K562 (cell line): Measurements from ENCODE around the gene PHF21B. TPM values are rescaled to one million over a fixed set of nuclear protein-coding genes. Genes with fewer than 3 reads are reported as not detected.

Experiments
- ATAC-seq: fragments of 200-7000 bp; cut with Tn5 transposase; 3 replicates; pipeline ENCODE4 v1.9.1; 2020; ENCODE audit warnings: moderate library complexity
- BruUV-seq: library from RNA; stranded (reverse); fragments of 400-500 nt; replicated peaks from 2 replicates; lab custom pipeline; 2021; lab: Mats Ljungman, UMichigan
- CTCF ChIA-PET: fragments of 300-600 bp; formaldehyde crosslinking; extraction: SDS; loops from one replicate; lab custom pipeline; 2021; ENCODE audit warnings: low intra/inter-chr PET ratio; lab: Yijun Ruan, JAX
- POLR2A ChIA-PET: fragments of 300-600, 350-650 bp; sonication (Branson Sonifier 250); formaldehyde crosslinking; extraction: SDS; loops from one replicate; lab custom pipeline; 2021; ENCODE audit warnings: antibody characterized with exemption, inconsistent platforms; lab: Yijun Ruan, JAX
- DNase-seq, 4 experiments: peaks; one replicate each; pipeline versions ENCODE4 v3.0.0 to v3.0.0-alpha.2; 2011 to 2018; ENCODE audit warnings: low spot score in 3 of 4, mixed read lengths in 3 of 4; ENCODE audit errors: extremely low read depth in 1 of 4
- FAIRE-seq: peaks from 2 replicates; lab custom pipeline; 2011; peaks lifted over from hg19 to GRCh38; lab: Jason Lieb, UNC
- H2AFZ ChIP-seq: 2 replicates; pipeline ENCODE4 v1.6.0; 2011; ENCODE audit warnings: low read depth, low read length, control low read depth, inconsistent platforms
- H3K27ac ChIP-seq: fragments of 200-600 bp; 3 replicates; pipeline ENCODE4 v1.8.0; 2011; ENCODE audit warnings: low read depth, mild to moderate bottlenecking, control low read depth, inconsistent platforms, low read length, moderate library complexity, mixed read lengths; ENCODE audit errors: extremely low read depth
- H3K27me3 ChIP-seq, 2 experiments: fragments of 300-600 bp in 1 of 2; 2 replicates in 1 of 2; 3 replicates in 1 of 2; pipeline versions ENCODE4 v1.6.0 to v1.8.0; 2011; ENCODE audit warnings: inconsistent platforms in 2 of 2, low read length in 2 of 2, mild to moderate bottlenecking in 1 of 2, mixed read lengths in 1 of 2, moderate library complexity in 1 of 2; ENCODE audit not compliant: control insufficient read depth in 2 of 2, insufficient read depth in 2 of 2
- H3K36me3 ChIP-seq: fragments of 300-600 bp; 3 replicates; pipeline ENCODE4 v1.8.0; 2011; ENCODE audit warnings: mild to moderate bottlenecking, low read length, inconsistent platforms; ENCODE audit not compliant: control insufficient read depth, insufficient read depth
- H3K4me1 ChIP-seq, 2 experiments: fragments of 200-600 bp in 1 of 2; replicated peaks in 1 of 2; 2 replicates in 1 of 2; 3 replicates in 1 of 2; pipeline versions ENCODE4 v1.5.1 to v1.8.0; 2011; ENCODE audit warnings: inconsistent platforms in 2 of 2, low read length in 2 of 2, mild to moderate bottlenecking in 1 of 2, mixed read lengths in 1 of 2, moderate library complexity in 1 of 2; ENCODE audit not compliant: control insufficient read depth in 2 of 2, insufficient read depth in 2 of 2
- H3K4me2 ChIP-seq: 2 replicates; pipeline ENCODE4 v1.6.1; 2011; ENCODE audit warnings: low read length, control low read depth, inconsistent platforms, mixed read lengths; ENCODE audit not compliant: insufficient read depth
- H3K4me3 ChIP-seq: fragments of 200-600 bp; sonication (generic), shearing (Covaris generic); 2 replicates; pipeline ENCODE4 v1.5.1; 2016; ENCODE audit warnings: control low read depth, inconsistent platforms
- H3K79me2 ChIP-seq: fragments of 200-600 bp; 3 replicates; pipeline ENCODE4 v1.8.0; 2011; ENCODE audit warnings: low read length, inconsistent platforms; ENCODE audit not compliant: control insufficient read depth, insufficient read depth
- H3K9ac ChIP-seq, 2 experiments: 2 replicates each; pipeline versions ENCODE4 v1.6.0 to v1.6.1; 2011; ENCODE audit warnings: low read depth in 2 of 2, low read length in 2 of 2, control low read depth in 1 of 2, inconsistent platforms in 1 of 2, mild to moderate bottlenecking in 1 of 2, mixed read lengths in 1 of 2; ENCODE audit not compliant: insufficient read depth in 1 of 2
- H3K9me1 ChIP-seq: one replicate; pipeline ENCODE4 v1.6.0; 2011; ENCODE audit warnings: inconsistent platforms, mild to moderate bottlenecking, low read length, moderate library complexity; ENCODE audit not compliant: control insufficient read depth, insufficient read depth
- H3K9me3 ChIP-seq: replicated peaks from 2 replicates; pipeline ENCODE4 v1.5.1; 2011; ENCODE audit warnings: low read depth, low read length, inconsistent platforms; ENCODE audit not compliant: control insufficient read depth, insufficient read depth
- H4K20me1 ChIP-seq: replicated peaks from 2 replicates; pipeline ENCODE4 v1.6.1; 2011; ENCODE audit warnings: low read length, inconsistent platforms, mixed read lengths; ENCODE audit not compliant: control insufficient read depth, insufficient read depth
- ATF1 ChIP-seq, 2 experiments: fragments of 450-650 bp in 1 of 2; IDR thresholded peaks; 2 replicates each; pipeline ENCODE4 v1.6.1; 2016; ENCODE audit warnings: missing compliant biosample characterization in 1 of 2, missing genetic modification characterization in 1 of 2
- EGR1 ChIP-seq: fragments of 450-650 bp; conservative IDR thresholded peaks from 2 replicates; pipeline ENCODE4 v1.6.1; 2017; ENCODE audit warnings: mild to moderate bottlenecking
- FOXK1 ChIP-seq: sonication (generic); formaldehyde crosslinking; IDR thresholded peaks from 2 replicates; pipeline ENCODE4 v1.8.0; 2022; ENCODE audit warnings: missing genetic modification reagents, mild to moderate bottlenecking, borderline replicate concordance
- MYNN ChIP-seq, 2 experiments: sonication (generic); formaldehyde crosslinking in 1 of 2; IDR thresholded peaks; 2 replicates each; pipeline versions ENCODE4 v1.5.0 to v1.6.1; 2016 to 2020; ENCODE audit warnings: antibody characterized with exemption in 1 of 2, missing genetic modification reagents in 1 of 2
- NFE2 ChIP-seq: IDR thresholded peaks from 2 replicates; pipeline ENCODE4 v1.6.1; 2014; ENCODE audit warnings: antibody characterized with exemption, low read depth
- ZNF778 ChIP-seq: fragments of 450-650 bp; formaldehyde crosslinking; IDR thresholded peaks from 2 replicates; pipeline ENCODE4 v1.4.0; 2020; ENCODE audit warnings: mild to moderate bottlenecking, moderate library complexity
- WGBS: fragments of 100-300 bp; shearing (Covaris generic); methylation state at CpG from one replicate; pipeline ENCODE4 v1.1.6; 2016; ENCODE audit warnings: low coverage, mixed read lengths; ENCODE audit not compliant: insufficient coverage; ENCODE audit errors: missing lambda C conversion rate; 5-methylcytosine and 5-hydroxymethylcytosine counted together
- in situ Hi-C: fragments of 300-500 bp; cut with MboI; formaldehyde crosslinking; loops from 4 replicates; pipeline ENCODE4 v1.15.0; 2018; ENCODE audit warnings: inconsistent platforms, mixed read lengths
- intact Hi-C: fragments of 100-400 bp; cut with micrococcal nuclease; formaldehyde crosslinking; loops from 2 replicates; pipeline ENCODE4 v1.14.2; 2022
- polyA plus RNA-seq, 8 experiments: library from polyadenylated mRNA; depleted of rRNA in 4 of 8; stranded (reverse) in 5 of 8; unstranded in 3 of 8; fragments of >200 nt; fragmentation: Nextera tagmentation in 2 of 8; fragmentation: Illumina TruSeq in 1 of 8; extraction: Ambion mirVana in 2 of 8; extraction: Trizol in 1 of 8; gene quantifications; 2 replicates each; pipeline versions ENCODE4 v1.2.1 to v1.2.3, GENCODE V29; 2011 to 2014; ENCODE audit warnings: inconsistent platforms in 1 of 8, missing spikeins in 1 of 8
- total RNA-seq, 7 experiments: library from RNA; depleted of rRNA in 6 of 7; stranded (reverse); fragments of >200 nt in 6 of 7; fragmentation: Illumina TruSeq in 2 of 7; extraction: Trizol in 2 of 7; gene quantifications; 2 replicates each; pipeline versions ENCODE4 v1.2.1 to v1.2.3, GENCODE V29; 2011 to 2021; ENCODE audit warnings: low replicate concordance in 1 of 7

Gene PHF21B
- total and polyA plus RNA-seq, 9 of the 15 experiments (the other 6 are each of a cell fraction or from before 2014, with no cell fraction given): 0.04 TPM; not detected in 8

DNA sequence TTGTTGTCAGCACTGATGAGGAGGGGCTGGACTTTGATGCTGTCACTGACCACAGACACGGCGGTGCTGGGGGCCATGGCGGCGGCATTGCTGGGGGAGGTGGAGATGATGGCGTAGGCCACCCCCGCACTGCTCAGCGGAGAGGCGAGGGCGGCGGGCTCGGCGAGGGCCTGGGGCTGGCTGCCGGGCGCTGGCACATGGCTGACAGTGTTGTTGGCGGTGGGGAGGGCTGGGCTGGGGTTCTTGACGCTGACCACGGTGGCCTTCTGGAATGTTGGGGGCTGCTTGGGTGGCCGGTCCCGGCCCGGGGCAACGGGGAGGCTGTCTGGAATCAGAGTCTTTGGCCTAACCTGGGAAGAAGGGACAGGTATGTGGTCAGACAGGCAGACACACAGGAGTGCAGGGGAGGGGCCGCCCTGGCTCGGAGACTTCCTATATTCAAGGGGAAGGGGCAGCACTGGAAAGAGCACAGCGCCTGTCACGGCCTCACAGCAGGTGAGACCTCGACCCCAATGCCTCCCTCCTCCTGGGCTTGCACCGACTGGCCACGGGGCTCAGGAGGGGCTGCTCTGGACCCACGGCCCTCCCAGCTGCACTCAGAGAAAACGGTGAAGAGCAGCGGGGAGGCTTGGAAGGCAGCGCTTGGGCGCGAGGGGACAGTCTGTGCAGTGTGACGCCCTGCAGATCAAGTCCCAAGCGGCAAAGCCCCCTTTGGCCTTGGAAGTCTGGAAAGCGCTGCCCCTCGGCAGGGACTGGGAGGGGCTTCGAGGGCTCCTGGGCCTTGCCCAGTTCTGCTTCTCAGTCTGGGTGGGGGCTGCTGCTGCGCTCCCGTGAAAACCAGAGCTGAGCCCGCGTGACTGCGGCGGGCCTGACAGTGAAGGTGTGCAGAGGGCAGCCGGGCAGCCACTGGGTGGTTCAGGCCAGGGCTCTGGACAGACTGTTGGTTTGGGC lies 93.2 kb downstream of the PHF21B start:
- no TSS peak for BruUV-seq
- no peak for FAIRE-seq

DNA sequence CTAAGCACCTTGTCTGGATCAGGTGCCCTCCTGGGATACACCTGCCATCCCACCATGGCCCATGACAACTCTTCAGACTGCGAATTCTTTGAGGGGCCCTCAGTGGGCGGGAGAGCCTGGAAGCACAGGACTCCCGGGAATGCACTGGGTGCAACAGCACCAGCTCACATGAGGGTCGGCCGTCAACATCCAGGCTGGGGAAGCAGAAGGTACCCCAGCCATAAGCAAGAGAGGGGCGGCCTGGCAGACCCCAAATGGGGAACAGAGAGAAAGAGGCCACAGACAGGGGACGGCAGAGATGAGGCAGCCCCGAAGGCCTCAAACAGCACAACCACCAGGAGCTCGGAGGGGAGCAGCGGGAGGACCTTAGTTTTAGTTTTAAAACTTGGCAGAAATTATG lies 94.4 kb downstream of the PHF21B start:
- H3K4me3 ChIP-seq: no peak overlapping the region
- CTCF ChIA-PET: no interaction called here
- no peaks in the 10 kb centered on the region; a peak in 1 of 5 replicates for H3K4me1 ChIP-seq
- FAIRE-seq (no peak), DNase-seq (no peak), ATAC-seq (no peak)
- intact Hi-C loops (no loop called here), in situ Hi-C loops (no loop called here)
- BruUV-seq: no TSS peak
- peaks cover 2 to 58% of the 10 kb centered on the region in 2 experiments for H3K27me3 ChIP-seq
- no peaks in the 10 kb centered on the region for H3K9me1 ChIP-seq
- no peak overlapping the region for H3K9ac ChIP-seq
- no peaks in the 10 kb centered on the region for H4K20me1 ChIP-seq
- no peak overlapping the region for H2AFZ ChIP-seq
- H3K27ac ChIP-seq: no peak overlapping the region
- H3K36me3 ChIP-seq: no peaks in the 10 kb centered on the region
- no peaks in the 10 kb centered on the region for H3K79me2 ChIP-seq
- POLR2A ChIA-PET: interaction anchor here (0.6 kb wide), 1 partner anchor 31 kb away, joined by 4 read pairs; no protein-coding TSS in a partner anchor
- no peak overlapping the region for H3K4me2 ChIP-seq
- 2% methylated on average over 8 of the region's 10 CpGs for WGBS
- H3K9me3 ChIP-seq: no peaks in the 10 kb centered on the region
- TF ChIP-seq ATF1 (CRISPR knock-in tag; IDR thresholded peaks at IDR 0.05) (no peak), ATF1 (tag; IDR thresholded peaks at IDR 0.05) (no peak), MYNN (IDR thresholded peaks at IDR 0.05) (no peak), MYNN (CRISPR knock-in tag; IDR thresholded peaks at IDR 0.05) (no peak), FOXK1 (CRISPR knock-in tag) (no peak)

More for the DNA sequence above, 93.2 kb downstream of the PHF21B start:
- Histone ChIP-seq H3K4me2 (no peak overlapping the region), H3K9me1 (no peaks in the 10 kb centered on the region), H3K36me3 (no peaks in the 10 kb centered on the region), H3K79me2 (no peaks in the 10 kb centered on the region), H4K20me1 (no peaks in the 10 kb centered on the region), H3K4me1 (no peaks in the 10 kb centered on the region; a peak in 1 of 5 replicates), H3K9me3 (no peaks in the 10 kb centered on the region), H3K9ac (no peak overlapping the region), H3K27me3 (peaks cover 5 to 58% of the 10 kb centered on the region in 2 experiments), H2AFZ (no peak overlapping the region), H3K4me3 (no peak overlapping the region), H3K27ac (no peak overlapping the region)
- 2% methylated on average over 19 of the region's 46 CpGs for WGBS
- ATAC-seq (no peak), DNase-seq (no peak)
- in situ Hi-C loops (no loop called here), intact Hi-C loops (no loop called here)
- ChIA-PET CTCF (no interaction called here), POLR2A (interaction anchor here (0.6 kb wide), 1 partner anchor 30 kb away, joined by 4 read pairs; no protein-coding TSS in a partner anchor)
- TF ChIP-seq EGR1 (0 out of 2 replicates have a peak, but pooled peaks have one; percentile 17), NFE2 (no peak), ZNF778 (CRISPR knock-in tag) (no peak)
